G401.6 (cell line): Measurements from ENCODE around the gene ETFDH.
"Not testable (repeated sequence)": the region's sequence is repeated elsewhere in the genome, so short reads cannot be mapped to it uniquely, and the experiment has no call there.

Source experiments
- FAIRE-seq: peaks from 2 replicates; lab custom pipeline; 2012; peaks lifted over from hg19 to GRCh38; lab: Jason Lieb, UNC

The ETFDH gene

GRCh38 chr4:158671915-158672806 lies at the start of gene ETFDH:
TSS of gene ETFDH (plus strand) at chr4:158672296. CDS start at chr4:158672457, 161 bp downstream.
- peak; percentile 99 for FAIRE-seq

- peak; percentile 88 for FAIRE-seq
Measured at GRCh38 chr4:158624889-158625478, 47.1 kb upstream of the ETFDH start.

GRCh38 chr4:158625544-158625943 lies 46.6 kb upstream of the ETFDH start:
- FAIRE-seq: no peak

GRCh38 chr4:158630893-158631292 lies 41.2 kb upstream of the ETFDH start:
- FAIRE-seq: no peak

GRCh38 chr4:158636619-158637018 lies 35.5 kb upstream of the ETFDH start:
- FAIRE-seq: no peak

GRCh38 chr4:158644356-158644755 lies 27.7 kb upstream of the ETFDH start:
- FAIRE-seq: no peak

GRCh38 chr4:158644760-158645159 lies 27.3 kb upstream of the ETFDH start:
- no peak for FAIRE-seq

GRCh38 chr4:158649111-158649680 lies 22.9 kb upstream of the ETFDH start:
- FAIRE-seq: no peak

GRCh38 chr4:158652920-158653319 lies 19.2 kb upstream of the ETFDH start:
- peak; percentile 51 for FAIRE-seq

- FAIRE-seq: no peak
Measured at GRCh38 chr4:158656439-158656838, 15.7 kb upstream of the ETFDH start.

- no peak for FAIRE-seq
Measured at GRCh38 chr4:158657291-158657690, 14.8 kb upstream of the ETFDH start.

GRCh38 chr4:158663255-158663654 lies 8.8 kb upstream of the ETFDH start:
- not testable (repeated sequence) for FAIRE-seq

GRCh38 chr4:158663707-158664625 lies 8.1 kb upstream of the ETFDH start:
- FAIRE-seq: not testable (repeated sequence)

- no peak for FAIRE-seq
Measured at GRCh38 chr4:158664806-158665205, 7.3 kb upstream of the ETFDH start.

- FAIRE-seq: no peak
Measured at GRCh38 chr4:158666892-158667291, 5.2 kb upstream of the ETFDH start.

GRCh38 chr4:158667651-158668198 lies 4.4 kb upstream of the ETFDH start:
- FAIRE-seq: no peak

GRCh38 chr4:158669310-158669709 lies 2.8 kb upstream of the ETFDH start:
- FAIRE-seq: no peak

GRCh38 chr4:158670975-158671664 lies 976 bp upstream of the ETFDH start:
- no peak for FAIRE-seq

GRCh38 chr4:158671665-158671914 lies 506 bp upstream of the ETFDH start, which contains the start of gene C4orf46:
TSS of gene C4orf46 (minus strand) at chr4:158671887. CDS start at chr4:158671801, 86 bp downstream.
- FAIRE-seq: no peak

GRCh38 chr4:158673633-158674032 lies 1.5 kb downstream of the ETFDH start:
- FAIRE-seq: no peak

- FAIRE-seq: no peak
Measured at GRCh38 chr4:158676076-158676475, 4.0 kb downstream of the ETFDH start.
